ENCODE results near the gene NEK11. TPM values are rescaled to one million over a fixed set of nuclear protein-coding genes. Genes with fewer than 3 reads are reported as not detected.

Gene NEK11
- total RNA-seq, 1 donor = 10.4 TPM

GRCh38 chr3:131053043-131053859, 26.6 kb downstream of the NEK11 start:
- H3K4me3 ChIP-seq (ENCODE audit: low read depth, low read length) = no peak overlapping the region
- peak; percentile 37 for TF ChIP-seq CTCF (IDR thresholded peaks at IDR 0.05; ENCODE audit: insufficient read depth, low read depth, low read length)
- peak; percentile 23 for DNase-seq (ENCODE audit: low read depth)

GRCh38 chr3:131067983-131068382, 41.3 kb downstream of the NEK11 start:
- H3K4me3 ChIP-seq (ENCODE audit: low read depth, low read length) = no peak overlapping the region
- no peak for TF ChIP-seq CTCF (IDR thresholded peaks at IDR 0.05; ENCODE audit: insufficient read depth, low read depth, low read length)
- DNase-seq (ENCODE audit: low read depth) = no peak

GRCh38 chr3:131072099-131072559, 45.5 kb downstream of the NEK11 start:
- DNase-seq (ENCODE audit: low read depth) = peak; percentile 36
- no peak overlapping the region for H3K4me3 ChIP-seq (ENCODE audit: low read depth, low read length)
- TF ChIP-seq CTCF (IDR thresholded peaks at IDR 0.05; ENCODE audit: insufficient read depth, low read depth, low read length) = no peak

- TF ChIP-seq CTCF (IDR thresholded peaks at IDR 0.05; ENCODE audit: insufficient read depth, low read depth, low read length) = no peak
- H3K4me3 ChIP-seq (ENCODE audit: low read depth, low read length) = no peak overlapping the region
- peak; percentile 32 for DNase-seq (ENCODE audit: low read depth)
Observed at GRCh38 chr3:131072845-131073244, 46.2 kb downstream of the NEK11 start.

GRCh38 chr3:131075632-131076328, 49.1 kb downstream of the NEK11 start:
- no peak for TF ChIP-seq CTCF (IDR thresholded peaks at IDR 0.05; ENCODE audit: insufficient read depth, low read depth, low read length)
- DNase-seq (ENCODE audit: low read depth) = no peak
- no peak overlapping the region for H3K4me3 ChIP-seq (ENCODE audit: low read depth, low read length)

GRCh38 chr3:131077904-131078303, 51.2 kb downstream of the NEK11 start:
- H3K4me3 ChIP-seq (ENCODE audit: low read depth, low read length) = no peak overlapping the region
- TF ChIP-seq CTCF (IDR thresholded peaks at IDR 0.05; ENCODE audit: insufficient read depth, low read depth, low read length) = no peak
- no peak for DNase-seq (ENCODE audit: low read depth)
